ENCODE measurements around the gene ATG4C.

ATG4C gene

DNA sequence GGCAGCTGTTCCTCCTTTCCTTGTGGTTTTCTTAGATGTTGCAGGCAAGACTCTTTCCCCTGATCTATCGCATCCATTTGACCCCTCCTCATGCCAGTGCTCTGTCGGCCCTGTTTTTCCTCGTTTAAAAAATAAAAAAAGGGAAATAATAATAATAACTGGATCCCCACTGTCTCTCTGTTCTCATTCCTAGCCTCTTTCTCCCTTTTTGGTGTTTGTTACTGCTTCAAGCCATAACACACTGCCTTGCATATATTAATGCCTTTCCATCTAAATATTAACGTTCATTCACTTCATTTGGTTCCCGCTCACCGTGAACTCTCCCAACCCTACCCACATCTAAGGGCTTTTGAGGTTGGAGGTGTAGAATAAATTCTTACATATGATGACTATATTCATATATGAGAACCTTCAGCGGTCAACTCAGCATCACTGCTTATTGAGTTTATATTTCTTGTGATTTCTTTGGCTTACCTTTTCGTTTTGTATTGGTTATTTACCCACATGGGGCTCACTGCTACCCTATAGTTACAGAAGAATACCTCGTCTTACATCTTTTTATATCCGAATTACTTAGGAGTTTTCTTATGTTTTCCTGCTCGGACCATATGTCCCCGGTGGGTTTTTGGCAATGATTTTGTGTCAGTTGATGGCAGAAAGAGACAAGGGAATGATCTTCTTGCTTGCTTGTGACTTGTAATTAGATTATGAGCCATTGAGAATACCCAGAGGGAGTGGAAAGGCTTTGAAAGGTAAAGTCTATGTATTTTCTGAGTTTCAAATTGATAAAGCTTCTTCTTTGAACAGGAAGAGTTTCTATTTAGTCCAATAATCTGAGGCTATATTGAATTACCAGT, 805 bp downstream of the ATG4C start:
- peak overlapping the region; percentile 85 for H3K4me3 ChIP-seq (ENCODE audit: low read length)
- TF ChIP-seq EZH2phosphoT487 (IDR thresholded peaks at IDR 0.05; ENCODE audit: borderline replicate concordance, low read length): no peak
- TF ChIP-seq, protein P1, sequence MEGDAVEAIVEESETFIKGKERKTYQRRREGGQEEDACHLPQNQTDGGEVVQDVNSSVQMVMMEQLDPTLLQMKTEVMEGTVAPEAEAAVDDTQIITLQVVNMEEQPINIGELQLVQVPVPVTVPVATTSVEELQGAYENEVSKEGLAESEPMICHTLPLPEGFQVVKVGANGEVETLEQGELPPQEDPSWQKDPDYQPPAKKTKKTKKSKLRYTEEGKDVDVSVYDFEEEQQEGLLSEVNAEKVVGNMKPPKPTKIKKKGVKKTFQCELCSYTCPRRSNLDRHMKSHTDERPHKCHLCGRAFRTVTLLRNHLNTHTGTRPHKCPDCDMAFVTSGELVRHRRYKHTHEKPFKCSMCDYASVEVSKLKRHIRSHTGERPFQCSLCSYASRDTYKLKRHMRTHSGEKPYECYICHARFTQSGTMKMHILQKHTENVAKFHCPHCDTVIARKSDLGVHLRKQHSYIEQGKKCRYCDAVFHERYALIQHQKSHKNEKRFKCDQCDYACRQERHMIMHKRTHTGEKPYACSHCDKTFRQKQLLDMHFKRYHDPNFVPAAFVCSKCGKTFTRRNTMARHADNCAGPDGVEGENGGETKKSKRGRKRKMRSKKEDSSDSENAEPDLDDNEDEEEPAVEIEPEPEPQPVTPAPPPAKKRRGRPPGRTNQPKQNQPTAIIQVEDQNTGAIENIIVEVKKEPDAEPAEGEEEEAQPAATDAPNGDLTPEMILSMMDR (IDR thresholded peaks at IDR 0.05; ENCODE audit: low read depth, low read length, poor library complexity, severe bottlenecking): no peak
- peaks cover 48% of the 10 kb centered on the region for H3K79me2 ChIP-seq (ENCODE audit: control insufficient read depth, low read length)
- peak overlapping the region; percentile 73 for H3K4me2 ChIP-seq (ENCODE audit: low read length)
- no peaks in the 10 kb centered on the region for H3K36me3 ChIP-seq (ENCODE audit: control insufficient read depth, low read length)
- peaks cover 12% of the 10 kb centered on the region for H3K27me3 ChIP-seq (ENCODE audit: control insufficient read depth, low read length)
- peaks cover 17% of the 10 kb centered on the region for H3K4me1 ChIP-seq (ENCODE audit: control insufficient read depth, low read length)
- no peaks in the 10 kb centered on the region for H3K9me3 ChIP-seq (ENCODE audit: control insufficient read depth, insufficient read depth, low read length)
- H3K9me2 ChIP-seq (replicated peaks; ENCODE audit: control insufficient read depth, low read length): no peaks in the 10 kb centered on the region
- H3F3A ChIP-seq (ENCODE audit: control insufficient read depth, insufficient read depth): peaks cover 2% of the 10 kb centered on the region; the same call in 1 of the 2 replicates
- no peaks in the 10 kb centered on the region for H4K20me1 ChIP-seq (ENCODE audit: control insufficient read depth, insufficient read depth, low read depth, low read length)
- H3K27ac ChIP-seq (ENCODE audit: low read depth, low read length): peak overlapping the region; percentile 68

DNA sequence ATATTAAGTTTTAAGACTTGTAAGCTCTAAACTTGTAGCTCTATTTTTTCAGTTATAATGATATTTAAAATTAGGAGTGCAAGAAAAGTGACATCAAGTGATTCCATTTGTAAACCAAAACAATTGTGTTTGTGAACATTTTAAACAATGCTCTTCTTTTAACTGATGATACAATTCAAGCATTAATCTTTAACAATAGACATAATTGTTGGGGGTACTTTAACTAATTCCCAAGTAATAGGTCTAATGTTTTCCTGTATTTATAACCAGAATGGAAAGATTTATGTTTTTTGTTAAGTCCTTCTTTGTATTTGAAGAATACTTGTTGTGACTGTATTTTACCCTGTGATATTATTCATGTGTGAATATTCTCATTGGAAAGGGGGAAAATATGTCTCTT, 6.8 kb downstream of the ATG4C start:
- peaks cover 62% of the 10 kb centered on the region for H3K79me2 ChIP-seq (ENCODE audit: control insufficient read depth, low read length)
- no peaks in the 10 kb centered on the region for H3K27me3 ChIP-seq (ENCODE audit: control insufficient read depth, low read length)
- peaks cover 4% of the 10 kb centered on the region; the same call in 1 of the 2 replicates for H4K20me1 ChIP-seq (ENCODE audit: control insufficient read depth, insufficient read depth, low read depth, low read length)
- H3K4me3 ChIP-seq (ENCODE audit: low read length): no peak overlapping the region
- no peak overlapping the region for H3K4me2 ChIP-seq (ENCODE audit: low read length)
- no peak overlapping the region for H3K27ac ChIP-seq (ENCODE audit: low read depth, low read length)
- H3K4me1 ChIP-seq (ENCODE audit: control insufficient read depth, low read length): peaks cover 21% of the 10 kb centered on the region
- peaks cover 11% of the 10 kb centered on the region; the same call in 1 of the 2 replicates for H3F3A ChIP-seq (ENCODE audit: control insufficient read depth, insufficient read depth)
- TF ChIP-seq EZH2phosphoT487 (IDR thresholded peaks at IDR 0.05; ENCODE audit: borderline replicate concordance, low read length): no peak
- TF ChIP-seq, protein P1 (IDR thresholded peaks at IDR 0.05; ENCODE audit: low read depth, low read length, poor library complexity, severe bottlenecking): no peak
- no peaks in the 10 kb centered on the region for H3K9me2 ChIP-seq (replicated peaks; ENCODE audit: control insufficient read depth, low read length)
- H3K9me3 ChIP-seq (ENCODE audit: control insufficient read depth, insufficient read depth, low read length): no peaks in the 10 kb centered on the region
- no peaks in the 10 kb centered on the region for H3K36me3 ChIP-seq (ENCODE audit: control insufficient read depth, low read length)

DNA sequence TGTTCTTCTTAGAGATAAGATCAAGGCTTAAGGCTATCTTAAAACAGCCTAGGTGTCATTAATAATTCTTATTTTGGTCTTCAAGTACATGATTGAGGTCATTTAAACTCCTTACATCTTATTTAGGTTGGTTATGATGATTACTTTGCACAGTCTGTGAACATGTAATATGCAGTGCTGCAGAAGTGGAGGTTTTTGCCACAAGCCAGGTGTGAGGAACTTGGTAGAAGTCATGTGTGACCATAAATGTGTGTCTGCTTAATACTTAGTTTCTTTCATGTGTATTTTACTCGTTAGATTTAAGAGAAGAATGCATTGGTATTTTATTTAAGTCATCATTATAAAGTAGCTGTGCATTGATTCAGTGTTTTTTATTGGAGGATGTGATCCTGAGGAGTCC, 10.1 kb downstream of the ATG4C start:
- Histone ChIP-seq H3K4me2 (ENCODE audit: low read length) (peak overlapping the region; percentile 29), H3K4me3 (ENCODE audit: low read length) (0 out of 2 replicates have a peak overlapping the region, but pooled peaks have one; percentile 0), H3K79me2 (ENCODE audit: control insufficient read depth, low read length) (peaks cover 45% of the 10 kb centered on the region), H3K36me3 (ENCODE audit: control insufficient read depth, low read length) (no peaks in the 10 kb centered on the region), H3K27ac (ENCODE audit: low read depth, low read length) (peak overlapping the region; percentile 28), H3K9me2 (replicated peaks; ENCODE audit: control insufficient read depth, low read length) (no peaks in the 10 kb centered on the region), H3K4me1 (ENCODE audit: control insufficient read depth, low read length) (peaks cover 30% of the 10 kb centered on the region), H4K20me1 (ENCODE audit: control insufficient read depth, insufficient read depth, low read depth, low read length) (peaks cover 4% of the 10 kb centered on the region; the same call in 1 of the 2 replicates), H3K9me3 (ENCODE audit: control insufficient read depth, insufficient read depth, low read length) (no peaks in the 10 kb centered on the region), H3F3A (ENCODE audit: control insufficient read depth, insufficient read depth) (peaks cover 11% of the 10 kb centered on the region; the same call in 1 of the 2 replicates), H3K27me3 (ENCODE audit: control insufficient read depth, low read length) (no peaks in the 10 kb centered on the region)
- TF ChIP-seq EZH2phosphoT487 (IDR thresholded peaks at IDR 0.05; ENCODE audit: borderline replicate concordance, low read length): no peak
- TF ChIP-seq, protein P1 (IDR thresholded peaks at IDR 0.05; ENCODE audit: low read depth, low read length, poor library complexity, severe bottlenecking): no peak
